GM18861 (cell line): ENCODE measurements around the gene FAM174C.
A peak's percentile ranks its signal among the peaks of the same experiment; 100 is the strongest.

Source experiments
- ATAC-seq: cut with Tn5 transposase; IDR thresholded peaks from one replicate; pipeline ENCODE4 v1.9.1; 2021; ENCODE audit not compliant: unreplicated experiment

The FAM174C gene

DNA sequence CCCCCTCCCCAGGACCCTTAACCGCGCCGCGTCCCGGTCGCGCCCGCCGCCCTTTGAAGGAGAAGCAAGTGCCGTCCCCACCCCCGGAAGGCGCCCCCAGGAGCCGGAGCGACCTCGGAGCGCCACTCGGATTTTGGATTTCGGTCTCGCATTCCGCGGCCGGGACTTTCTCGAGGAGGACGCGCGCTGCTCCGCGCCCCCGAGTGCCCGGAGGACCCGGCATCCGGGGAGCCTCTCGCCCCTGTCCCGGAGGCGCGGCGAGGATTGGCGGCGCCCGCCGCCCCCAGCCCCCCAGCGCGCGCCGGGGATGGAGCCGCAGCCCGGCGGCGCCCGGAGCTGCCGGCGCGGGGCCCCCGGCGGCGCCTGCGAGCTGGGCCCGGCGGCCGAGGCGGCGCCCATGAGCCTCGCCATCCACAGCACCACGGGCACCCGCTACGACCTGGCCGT lies 25.3 kb upstream of the FAM174C start:
- ATAC-seq, result no peak

DNA sequence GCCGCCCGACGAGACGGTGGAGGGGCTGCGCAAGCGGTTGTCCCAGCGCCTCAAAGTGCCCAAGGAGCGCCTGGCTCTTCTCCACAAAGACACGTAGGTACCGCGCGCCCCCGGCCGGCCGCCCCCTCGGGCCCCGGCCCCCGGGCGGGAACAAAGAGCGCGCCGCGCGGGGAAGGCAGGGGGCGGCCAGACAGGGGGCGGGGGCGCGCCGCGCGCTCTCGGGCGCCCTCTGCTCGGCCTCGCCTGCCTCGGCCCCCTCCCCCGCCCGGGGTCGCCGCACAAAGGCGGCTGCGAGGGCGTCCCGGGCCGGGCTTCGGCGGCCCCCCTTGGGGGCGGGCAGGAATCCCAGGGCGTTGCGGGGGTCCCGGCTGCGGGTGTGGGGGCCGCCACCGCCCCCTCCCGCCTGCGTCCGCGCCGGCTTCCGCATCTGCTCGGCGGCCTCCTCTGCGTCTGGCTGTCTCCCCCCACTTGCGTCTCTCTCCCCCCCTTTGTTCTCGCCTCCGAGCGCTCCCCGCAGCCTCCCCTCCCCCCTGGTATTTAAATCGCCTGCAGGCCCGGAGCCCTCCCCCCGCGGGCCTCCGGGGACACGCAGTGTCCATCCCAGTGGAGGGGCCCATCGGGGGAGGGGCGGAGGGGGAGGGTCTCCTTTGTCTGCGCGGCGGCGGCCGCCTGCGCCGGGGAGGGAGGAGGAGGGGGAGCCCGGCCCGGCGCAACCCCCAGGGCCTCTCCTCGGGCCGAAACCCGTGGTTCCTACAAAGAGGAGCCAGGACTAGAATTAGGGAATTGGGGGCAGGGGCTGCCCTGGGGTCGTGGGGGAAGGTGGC lies 24.7 kb upstream of the FAM174C start:
- no peak for ATAC-seq

DNA sequence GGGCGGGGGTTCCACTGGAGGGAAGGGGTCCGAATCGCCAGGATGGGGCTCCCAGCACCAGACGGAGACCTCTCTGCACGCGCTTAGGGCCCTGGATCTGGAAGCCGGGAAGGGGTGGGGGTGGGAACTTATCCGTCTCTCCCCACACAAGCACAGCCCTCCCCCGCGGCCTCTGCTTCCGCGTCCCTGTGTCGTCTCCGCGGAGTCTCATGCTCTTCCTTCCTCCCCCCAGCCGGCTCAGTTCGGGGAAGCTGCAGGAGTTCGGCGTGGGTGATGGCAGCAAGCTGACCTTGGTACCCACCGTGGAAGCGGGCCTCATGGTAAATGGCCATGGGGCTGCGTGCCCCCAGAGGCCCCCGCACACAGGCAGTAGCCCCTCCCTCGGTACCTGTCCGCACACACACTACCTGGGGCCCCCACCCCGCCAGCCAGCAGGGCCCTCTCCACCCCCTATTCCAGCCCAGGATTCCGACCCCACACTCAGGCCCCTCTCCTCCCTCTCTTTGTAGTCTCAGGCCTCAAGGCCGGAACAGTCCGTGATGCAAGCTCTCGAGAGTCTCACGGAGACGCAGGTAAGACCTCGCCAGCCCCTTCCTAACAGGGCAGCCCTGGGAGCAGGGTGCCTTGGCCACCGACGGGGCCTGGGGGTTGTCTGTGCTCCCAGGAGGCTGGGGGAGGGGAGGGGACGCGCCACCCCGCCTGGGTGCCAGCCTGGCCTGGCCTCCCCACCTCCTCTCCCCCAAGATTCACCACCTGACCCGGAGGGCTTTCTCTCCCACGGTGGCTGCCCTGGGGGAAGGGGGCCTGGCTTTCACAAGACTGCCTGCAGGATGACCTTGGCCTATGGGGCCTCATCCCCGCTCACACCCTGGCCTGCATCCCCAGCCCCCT lies 23.8 kb upstream of the FAM174C start:
- ATAC-seq, result no peak

DNA sequence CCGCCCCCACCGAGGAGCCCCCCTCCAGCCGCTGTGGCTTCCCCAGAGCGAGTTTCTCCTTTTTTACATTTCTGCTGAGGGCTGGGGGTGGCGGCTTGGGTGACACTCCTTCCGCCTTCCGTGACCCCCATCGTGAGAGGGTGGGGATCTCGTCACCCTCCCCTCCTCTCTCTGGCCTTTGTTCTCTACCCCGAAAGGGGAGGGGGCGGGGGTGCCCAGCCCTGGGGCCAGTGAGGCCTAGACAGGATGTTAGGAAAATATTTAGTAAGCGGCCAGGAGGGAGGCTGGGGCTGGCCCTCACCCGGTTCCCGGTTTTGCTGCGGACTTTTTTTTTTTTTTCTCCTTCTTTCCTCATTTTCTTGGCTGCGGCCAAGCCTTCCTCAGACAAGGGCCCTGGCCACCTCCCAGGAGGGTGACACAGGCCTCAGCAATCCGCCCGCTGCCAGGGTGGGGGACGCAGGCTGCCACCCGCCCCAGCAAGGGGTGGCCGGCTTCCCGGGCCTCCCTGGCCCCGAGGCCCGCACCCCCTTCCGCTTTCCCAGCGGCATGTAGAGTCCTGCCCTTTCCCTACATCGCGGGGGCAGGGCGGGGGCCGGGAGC lies 23.0 kb upstream of the FAM174C start:
- ATAC-seq, result no peak

DNA sequence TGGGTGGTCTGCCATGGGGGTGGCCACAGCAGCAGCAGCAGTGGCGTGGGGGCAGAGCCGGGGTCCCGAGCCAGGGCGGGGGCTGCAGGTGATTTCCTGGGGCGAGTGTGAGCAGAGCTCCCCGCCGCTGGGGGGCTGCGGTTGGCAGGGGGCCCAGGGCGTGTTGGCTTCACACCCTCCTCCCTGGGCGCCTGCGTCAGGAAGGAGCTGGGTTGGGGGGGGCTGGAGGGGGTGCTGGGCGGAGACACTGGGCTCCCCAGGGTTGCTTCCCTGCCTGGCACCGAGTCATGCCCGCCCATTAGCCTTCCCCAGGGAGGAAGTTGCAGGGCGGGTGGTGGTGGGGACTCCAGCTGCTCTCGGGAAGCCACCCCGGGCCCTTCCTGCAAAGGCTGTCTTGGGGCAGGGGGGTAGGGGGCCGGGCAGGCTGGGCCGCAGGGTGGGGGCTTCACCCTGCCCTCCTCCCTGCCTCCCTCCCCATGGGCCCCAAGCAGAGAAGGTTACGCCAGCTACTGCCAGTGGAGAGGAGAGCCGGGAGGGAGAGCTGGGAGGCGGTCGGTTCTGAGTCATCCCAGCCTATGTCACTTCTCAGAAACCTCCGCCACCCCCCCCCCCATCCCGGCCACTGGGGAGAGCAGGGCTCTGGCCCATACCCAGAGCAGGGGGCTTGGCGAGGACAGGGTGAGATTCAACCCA lies 22.4 kb upstream of the FAM174C start:
- ATAC-seq, result no peak

DNA sequence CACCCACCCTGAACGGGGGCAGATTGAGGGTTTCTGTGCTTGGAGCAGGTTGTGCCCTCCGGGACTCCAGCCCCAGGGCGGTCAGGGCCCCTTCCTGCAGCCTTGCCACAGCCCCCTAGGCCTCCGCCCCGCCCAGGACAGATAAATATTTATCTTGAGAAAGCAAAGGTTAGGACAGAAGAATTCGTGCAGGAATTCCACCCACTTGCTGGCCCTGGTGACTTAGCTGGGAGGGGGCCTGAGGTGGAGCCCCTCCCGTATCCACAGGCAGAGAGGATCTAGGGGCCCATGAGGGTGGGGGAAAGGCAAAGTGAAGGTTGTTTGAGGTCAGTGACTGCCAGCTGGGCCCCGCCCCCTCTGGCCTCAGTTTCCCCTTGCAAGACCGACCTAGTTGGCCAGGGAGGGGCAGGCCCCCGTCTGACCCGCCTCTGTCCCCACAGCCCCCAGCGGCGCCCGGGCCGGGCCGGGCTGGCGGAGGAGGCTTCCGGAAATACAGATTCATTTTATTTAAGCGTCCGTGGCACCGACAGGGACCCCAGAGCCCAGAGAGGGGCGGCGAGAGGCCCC lies 21.7 kb upstream of the FAM174C start:
- no peak for ATAC-seq

DNA sequence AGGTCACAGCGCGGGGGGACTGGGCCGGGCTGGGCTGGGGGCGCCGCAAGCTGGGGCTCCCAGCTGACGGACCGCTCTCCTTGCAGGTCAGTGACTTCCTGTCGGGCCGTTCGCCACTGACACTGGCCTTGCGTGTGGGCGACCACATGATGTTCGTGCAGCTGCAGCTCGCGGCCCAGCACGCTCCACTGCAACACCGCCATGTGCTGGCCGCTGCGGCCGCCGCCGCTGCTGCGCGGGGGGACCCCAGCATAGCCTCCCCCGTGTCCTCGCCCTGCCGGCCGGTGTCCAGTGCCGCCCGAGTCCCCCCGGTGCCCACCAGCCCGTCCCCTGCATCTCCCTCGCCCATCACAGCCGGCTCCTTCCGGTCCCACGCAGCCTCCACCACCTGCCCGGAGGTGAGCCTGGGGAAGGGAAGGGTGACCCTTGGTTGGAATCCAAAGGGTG lies 21.2 kb upstream of the FAM174C start:
- no peak for ATAC-seq

DNA sequence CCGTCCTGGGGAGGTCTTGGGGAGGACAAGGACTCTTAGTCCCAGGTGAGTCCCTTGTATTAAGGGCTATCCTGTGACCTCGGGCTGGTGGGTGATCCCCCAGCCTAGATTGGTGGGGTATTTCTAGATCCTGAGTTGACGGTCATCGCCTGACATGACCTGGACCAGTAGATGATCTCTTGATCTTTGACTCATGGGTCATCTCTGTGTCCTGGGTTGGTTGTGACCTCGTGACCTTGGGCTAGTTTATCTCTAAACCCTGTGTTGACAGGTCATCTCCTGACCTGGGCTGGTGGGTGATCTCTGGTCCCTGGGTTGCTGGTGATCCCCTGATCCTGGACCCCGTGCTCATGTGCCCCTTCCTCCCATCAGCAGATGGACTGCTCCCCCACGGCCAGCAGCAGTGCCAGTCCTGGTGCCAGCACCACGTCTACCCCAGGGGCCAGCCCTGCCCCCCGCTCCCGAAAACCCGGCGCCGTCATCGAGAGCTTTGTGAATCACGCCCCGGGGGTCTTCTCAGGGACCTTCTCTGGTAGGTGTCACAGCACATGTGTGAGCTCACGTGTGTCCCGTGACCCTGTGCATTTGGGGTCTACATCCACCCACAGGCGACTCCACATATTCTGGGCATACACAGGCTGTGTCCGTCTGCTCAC lies 20.7 kb upstream of the FAM174C start:
- no peak for ATAC-seq

DNA sequence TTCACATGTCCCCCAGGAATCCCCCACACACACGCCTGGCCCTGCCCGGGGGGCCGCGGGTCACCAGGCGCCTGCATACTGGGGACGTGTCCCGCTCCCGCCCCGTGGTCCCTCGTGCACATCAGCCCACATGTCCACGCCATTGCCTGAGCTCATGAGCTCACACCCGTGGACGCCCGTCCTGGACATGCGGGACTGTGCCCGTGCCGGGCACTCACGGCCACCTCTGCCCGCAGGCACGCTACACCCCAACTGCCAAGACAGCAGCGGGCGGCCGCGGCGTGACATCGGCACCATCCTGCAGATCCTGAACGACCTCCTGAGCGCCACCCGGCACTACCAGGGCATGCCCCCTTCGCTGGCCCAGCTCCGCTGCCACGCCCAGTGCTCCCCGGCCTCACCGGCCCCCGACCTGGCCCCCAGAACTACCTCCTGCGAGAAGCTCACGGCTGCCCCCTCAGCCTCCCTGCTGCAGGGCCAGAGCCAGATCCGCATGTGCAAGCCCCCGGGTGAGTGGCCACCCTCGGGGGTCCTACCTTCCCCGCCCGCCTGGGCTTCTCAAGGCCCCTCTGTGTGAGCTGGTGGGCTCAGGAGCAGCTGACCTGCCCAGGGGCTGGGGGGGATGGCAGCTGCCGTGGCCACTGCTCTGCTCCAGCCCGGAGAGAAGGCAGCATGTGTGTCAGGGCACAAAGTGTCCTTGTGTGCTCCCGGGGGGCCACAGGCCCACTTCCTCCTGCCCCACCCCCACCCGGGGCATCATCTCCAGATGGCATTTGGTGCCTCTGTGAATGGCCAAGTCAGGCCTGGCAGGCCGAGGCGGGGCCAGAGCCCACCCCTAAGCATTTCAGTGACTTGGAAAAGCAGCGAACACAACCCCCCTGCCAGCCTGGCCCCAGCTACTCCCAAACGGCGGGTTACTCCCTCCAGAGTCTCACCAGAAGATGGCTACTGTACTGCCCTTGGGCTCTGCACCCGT lies 19.9 kb upstream of the FAM174C start:
- ATAC-seq, result no peak

DNA sequence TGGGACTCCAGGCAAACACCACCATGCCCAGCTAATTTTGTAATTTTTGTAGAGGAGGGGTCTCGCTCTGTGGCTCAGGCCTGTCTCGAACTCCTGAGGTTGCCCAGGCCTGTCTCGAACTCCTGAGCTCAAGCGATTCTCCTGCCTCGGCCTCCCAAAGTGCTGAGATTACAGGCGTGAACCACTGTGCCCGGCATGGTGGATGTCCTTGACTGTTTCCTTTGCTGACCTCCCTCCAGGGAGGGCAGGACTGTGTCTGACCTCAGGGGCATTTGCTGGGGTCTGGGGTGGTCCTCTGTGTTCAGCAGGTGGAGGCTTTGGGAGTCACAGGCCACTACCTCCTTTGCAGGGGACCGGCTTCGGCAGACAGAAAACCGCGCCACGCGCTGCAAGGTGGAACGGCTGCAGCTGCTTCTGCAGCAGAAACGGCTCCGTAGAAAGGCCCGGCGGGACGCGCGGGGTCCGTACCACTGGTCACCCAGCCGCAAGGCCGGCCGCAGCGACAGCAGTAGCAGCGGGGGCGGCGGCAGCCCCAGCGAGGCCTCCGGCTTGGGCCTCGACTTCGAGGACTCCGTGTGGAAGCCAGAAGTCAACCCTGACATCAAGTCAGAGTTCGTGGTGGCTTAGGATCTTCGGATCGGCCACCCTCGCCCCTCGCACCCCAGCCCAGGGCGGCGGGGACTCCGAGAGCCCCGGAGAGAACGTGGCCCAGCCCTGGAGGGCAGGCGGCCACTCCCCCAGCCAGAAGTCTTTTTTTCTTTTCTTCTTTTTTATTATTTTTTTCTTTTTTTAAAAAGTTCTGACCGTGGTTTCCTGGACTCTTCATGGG lies 18.5 kb upstream of the FAM174C start:
- ATAC-seq, result no peak

DNA sequence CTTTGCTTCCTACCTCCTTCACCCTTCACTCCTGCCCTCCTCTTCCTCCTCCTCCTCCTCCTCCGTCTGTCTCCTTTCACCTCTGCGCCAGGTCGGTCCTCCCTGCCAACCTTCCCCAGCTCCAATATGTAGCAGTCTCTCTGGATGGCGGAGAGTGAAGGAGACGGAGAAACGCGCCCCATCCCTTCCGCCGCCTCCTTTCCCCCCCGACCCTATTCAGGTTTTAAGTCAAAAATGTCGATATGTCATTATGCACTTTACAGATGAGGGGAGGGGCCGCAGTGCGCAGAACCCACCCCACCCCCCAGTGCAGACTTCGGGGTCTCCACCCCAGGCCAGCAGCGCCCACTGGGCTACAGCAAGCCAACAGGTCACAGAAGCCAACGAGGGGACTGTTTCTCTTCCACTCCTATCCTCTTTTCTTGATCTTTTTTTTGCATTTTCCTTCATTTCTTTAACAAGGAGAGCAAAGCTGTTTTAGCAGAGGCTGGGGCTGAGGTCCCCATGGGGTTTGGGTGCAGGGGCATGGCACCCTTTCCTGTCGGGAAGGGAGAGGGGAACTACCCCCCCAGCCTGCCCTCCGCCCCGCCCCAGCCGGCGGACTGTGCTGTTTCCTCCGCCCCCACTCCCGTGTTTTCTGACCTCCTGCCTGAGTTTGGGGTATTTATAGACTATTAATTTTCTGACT lies 17.7 kb upstream of the FAM174C start:
- no peak for ATAC-seq

DNA sequence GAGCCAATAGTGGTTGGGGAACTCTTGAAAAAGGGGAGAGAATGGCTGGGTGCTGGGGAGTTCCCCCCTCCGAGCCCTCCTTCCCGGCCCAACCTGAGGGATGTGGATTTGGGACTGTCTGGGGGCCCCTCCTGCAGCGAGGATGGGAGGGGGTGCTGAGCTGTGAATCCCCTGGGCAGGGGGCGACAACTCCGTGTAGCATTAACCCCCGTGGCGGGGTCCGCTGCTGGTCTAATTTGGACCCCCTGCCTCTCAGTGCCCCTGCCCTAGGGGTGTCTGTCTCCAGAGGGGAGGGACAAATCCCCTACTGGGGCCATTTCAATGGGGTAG lies 17.2 kb upstream of the FAM174C start:
- no peak for ATAC-seq

DNA sequence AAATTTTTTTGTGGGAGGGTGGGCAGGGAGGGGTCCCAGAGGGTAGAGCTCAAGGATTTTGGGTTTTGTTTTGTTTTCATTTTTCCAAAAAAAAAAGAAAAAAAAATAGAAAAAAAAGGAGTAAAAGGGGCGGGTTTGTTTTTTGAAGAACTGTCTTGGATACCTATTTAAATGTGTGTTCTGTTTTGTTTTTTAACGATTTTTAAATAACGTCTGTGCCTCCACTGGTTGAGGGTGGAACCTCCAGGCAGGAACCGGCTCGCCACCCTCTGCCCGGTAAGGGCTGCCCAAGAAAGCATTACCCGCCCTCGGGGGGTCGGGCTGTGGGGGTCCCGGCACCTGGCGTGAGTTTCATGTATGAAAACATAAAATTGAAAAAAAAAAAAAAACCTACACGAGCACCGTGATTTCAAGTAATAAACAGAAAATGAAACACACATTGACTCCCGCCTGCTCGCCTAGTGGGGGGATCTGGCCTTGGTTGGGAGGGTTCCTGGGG lies 16.6 kb upstream of the FAM174C start:
- ATAC-seq, result no peak

DNA sequence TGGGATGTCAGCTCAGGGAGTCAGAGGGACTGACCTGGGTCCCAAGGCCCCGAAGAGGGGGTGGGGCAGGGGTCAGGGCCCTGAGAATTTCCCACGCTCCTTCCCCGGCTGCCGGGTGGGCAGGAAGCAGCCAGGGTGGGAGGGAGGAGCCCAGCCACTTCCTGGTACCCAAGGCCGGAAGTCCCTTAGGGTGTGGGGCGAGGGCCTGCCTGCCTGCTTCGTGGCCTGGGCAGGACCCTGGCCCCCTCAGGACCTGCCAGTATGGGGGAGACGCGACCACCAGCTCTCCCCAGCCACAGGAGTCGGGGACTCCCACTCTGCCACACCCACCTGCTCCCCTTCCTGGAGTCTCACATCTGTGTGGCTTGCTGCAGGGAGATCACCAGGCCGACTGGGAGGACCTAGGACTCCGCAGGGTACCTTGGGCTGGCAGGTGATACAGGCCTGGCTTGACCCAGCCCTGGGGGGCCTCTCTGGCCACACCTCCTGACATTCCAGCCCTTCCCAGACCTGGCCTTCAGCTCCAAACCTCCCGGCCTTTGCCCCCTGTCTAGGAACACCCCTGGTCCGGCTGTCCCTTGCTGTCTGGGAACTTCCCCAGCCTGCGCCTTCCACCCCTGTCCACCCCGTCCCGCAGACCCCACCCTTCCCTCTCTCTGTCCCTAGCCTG lies 16.0 kb upstream of the FAM174C start:
- ATAC-seq, result peak; percentile 23

DNA sequence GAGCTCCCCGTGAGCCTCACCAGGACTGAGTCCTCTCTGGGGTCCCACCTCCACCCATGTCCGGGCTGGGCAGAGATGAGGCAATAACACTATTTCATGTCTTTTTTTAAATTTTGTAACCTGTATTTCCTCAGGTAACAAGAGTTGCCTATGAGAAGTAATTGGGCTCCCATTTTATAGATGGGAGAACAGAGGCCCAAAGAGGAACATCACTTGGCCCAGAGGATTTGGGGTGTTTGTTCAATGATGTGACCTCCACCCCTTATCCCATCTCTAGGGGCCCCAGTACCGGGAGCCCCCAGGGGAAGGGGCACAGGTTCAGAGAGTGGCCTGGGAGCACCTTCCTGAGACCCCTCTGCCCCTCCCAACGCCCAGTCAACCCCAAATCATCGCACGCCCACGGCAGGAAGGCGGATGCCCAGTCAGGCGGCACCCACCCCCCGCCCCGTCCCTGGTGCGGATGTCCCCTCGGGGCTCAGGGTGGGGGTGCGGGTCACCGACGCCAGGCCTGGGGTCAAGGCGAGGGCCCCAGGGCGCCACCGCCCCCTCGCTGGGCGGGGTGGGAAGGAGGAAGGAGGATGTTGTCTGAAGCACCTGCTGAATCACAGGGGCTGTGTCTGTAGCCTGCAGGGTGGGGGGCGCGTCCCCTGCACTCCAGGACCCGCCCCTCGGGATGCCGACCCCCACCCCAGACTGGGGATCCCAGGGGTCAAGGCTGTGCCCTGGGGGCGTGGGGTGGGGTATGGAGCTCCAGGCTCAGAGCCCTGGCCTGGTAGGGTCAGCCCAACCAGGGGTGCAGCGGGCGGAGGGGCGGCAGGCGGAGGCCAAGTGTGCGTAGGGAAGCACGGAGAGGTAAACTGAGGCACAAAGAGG lies 15.2 kb upstream of the FAM174C start:
- no peak for ATAC-seq
